ENCODE measurements around the gene STARD10.

STARD10 gene

DNA sequence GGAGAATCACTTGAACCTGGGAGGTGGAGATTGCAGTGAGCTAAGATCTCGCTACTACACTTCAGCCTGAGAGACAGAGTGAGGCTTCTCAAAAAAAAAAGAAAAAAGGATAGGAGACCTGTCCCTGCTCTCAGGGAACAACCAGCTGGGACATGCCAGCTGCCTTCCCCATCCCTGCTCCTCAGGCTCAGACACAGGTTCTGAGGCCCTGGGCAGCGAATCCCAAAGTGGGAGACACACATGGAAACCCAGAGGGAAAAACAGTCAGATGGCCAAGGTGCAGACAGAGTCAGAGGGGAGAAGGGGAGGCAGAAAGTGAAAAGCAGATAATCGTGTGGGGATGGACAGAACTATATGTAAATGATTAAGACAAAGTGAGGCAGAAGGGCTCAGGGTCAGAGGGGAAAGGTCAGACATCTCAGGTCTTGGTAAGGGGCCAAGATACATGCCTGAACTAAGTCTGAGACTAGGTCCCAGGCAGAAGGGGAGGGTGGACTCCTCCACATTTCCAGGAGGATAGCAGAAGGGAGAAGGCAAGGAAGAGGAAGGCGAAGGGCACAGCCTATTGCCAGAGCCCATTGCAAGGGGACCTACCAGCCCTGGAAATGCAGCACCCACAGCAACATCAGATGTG, 14.2 kb downstream of the STARD10 start:
- DNase-seq, result no peak

DNA sequence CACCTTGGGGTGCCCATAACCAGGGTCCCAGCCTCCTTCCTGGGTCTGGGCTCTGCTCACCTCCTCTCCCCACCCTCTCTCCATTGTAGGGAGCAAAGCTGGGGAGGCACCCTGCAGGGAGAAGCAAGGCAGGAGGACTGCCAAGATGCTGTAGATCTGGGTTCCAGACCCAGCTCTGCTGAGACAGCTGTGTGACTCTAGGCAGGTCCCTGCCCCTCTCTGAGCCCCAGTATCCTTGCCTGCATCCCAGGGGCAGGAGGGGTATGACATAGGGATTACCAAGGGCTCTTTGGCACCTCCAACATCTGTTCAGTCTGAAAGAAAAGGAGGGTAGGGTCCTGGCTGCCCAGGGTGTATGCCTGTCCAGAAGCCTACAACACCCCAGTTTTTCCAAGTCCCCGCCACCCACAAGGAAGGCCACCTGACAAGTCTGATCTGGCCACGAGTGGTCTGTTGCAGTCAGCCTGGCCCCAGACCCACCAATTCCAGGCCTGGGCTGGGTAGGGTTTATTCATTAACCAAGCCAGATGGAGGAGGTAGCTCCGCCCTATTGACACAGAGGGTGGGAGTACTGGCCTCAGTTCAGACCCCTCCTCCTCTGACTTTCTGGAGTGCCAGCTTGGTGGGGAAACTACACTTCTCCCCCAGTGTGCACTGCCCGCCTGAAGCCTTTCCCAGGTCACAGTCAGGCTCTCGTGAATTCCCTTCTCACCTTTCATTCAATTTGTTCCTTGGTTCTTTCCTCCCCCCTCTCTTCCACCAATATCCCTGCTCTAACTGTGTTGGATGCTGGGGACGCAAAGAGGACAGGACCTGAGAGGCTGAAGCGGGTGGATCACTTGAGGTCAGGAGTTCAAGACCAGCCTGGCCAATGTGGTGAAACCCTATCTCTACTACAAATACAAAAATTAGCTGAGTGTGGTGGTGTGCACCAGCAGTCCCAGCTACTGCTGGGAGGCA, 15.0 kb downstream of the STARD10 start:
- no peak for DNase-seq

DNA sequence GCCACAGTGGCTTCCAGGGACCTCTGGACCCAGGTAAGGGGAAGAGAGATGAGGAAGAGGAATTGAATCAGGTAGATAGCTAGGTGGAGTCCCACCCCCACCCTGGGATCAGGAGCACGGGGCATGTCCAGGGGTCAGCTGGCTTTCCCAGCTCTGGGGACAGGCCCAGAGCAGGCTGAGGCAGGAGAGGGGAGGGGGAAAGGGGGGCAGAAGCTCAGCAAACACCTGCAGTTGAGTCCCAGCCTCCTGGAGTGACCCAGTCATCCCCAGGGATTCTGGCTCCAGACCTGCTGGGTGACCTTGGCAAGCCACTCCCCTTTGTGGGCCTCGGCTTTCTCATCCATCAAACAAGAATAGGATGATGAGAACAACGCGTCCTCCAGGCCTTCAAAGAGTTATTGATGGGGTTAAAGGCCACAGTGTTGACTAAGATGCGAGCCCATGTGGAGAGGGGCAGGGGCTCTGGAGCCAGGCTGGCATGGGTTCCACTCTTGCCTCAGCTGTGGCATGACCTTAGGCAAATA, 16.0 kb downstream of the STARD10 start:
- DNase-seq, result no peak

DNA sequence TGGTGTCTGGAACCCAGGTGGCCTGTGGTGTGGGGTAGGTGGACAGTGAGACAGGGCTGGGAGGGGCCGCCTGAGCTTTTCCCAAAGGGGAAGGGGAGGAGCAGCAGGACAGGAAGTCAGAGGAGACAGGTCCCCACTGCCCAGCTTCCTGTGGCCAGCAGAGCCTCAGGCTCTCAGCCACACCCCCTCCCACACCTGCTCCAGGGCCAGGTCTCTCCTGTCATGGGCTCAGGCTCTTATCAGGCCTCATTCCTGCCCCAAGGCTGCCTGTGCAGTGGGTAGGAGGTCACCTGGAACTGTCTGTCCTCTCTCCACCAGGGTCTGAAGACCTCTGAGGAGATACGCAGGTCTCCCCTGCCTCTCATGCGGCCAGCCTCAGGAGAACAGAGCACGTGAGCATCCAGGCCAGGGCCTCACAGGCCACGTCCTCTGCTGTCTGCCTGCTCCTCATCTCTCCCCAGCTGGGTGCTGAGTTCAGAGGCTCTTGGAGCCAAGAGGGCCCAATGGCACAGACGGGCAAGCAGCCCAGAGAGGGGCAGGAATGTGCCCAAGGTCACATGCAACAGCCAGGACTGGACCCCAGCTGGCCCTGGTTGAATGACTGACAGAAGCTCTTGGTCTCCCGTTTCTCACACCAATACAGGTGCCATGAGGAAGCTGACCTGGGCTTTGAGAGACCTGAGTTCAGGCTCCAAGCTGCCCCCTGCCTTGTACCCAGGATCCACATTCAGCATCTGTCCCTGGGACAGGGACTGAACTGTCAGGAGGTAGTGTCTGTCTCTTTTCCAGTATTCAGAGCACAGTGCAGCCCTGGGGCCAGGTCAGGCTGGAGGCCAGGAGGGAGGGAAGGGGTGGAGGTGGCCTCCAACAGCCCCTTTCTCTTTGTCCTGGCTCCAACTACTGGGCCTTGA, 16.7 kb downstream of the STARD10 start:
- DNase-seq, result no peak

DNA sequence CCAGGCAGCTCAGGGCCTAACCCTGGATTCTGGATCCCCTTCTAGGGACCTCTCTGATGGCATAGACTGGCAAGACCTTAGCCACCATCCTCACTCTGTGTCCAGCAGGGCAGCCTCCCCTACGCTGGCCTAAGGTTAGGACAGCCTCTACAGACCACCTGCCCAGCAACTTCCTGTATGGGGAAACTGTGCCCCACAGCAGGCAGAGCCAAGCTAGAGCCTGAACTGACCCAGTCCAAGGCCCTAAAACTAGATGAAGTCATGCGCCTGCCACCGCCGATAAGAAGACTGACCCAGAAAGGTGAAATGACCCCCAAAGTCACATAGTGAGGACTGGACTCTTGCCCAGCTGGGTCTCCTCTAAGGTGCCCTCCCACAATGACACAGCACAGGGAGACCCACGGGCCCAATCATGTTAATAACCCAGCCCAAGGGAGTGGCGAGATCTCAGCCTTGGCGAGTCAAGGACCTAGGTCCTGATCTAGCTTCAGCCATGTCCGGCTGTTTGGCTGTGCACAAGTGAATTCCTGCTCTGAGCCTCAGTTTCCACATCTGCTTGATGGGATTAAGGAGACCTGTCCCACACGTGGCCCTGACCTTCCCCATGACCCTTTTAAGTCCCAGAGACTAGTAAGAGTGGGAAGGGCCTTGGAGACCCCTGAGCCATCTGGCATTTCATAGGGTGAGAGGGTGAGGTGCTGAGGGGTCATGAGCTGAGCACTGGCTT, 17.6 kb downstream of the STARD10 start:
- DNase-seq, result no peak

DNA sequence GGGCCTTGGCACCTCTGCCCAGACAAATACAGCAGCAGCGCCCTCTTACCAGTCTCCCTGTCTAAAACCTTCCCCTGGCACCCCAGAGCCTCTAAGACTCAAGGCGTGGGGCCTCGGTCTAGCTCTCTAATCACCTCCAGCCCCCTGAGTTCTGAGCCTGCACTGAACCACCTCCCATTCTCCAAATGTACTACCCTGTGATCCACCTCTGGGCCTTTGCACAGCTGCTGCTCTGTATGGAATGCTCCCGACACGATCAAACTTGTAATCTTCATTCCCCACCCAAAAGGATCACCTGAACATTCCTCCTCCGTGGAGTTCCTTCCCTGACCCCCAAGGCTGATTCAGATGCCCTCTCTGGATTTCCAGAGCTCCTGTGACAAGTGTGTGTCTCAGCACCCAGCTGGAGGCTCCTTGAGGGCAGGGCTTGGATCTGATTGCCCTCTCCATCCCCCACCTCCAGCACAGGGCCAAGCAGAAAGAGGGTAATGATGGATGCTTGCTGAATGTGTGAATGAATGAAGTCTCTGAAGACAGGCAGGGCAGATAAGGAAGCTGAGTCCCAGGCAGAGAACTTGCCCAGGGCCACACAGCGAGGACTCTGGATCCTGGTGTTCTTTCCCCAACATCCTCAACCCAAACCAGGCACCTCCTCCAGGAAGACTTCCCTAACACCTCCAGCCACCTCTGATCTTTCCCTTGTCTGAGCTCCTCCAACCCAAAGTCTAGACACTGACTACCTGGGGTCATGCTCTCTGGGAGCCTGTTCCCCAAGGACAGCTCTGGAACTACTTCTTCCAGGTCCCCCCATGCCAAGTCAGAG, 18.3 kb downstream of the STARD10 start:
- no peak for DNase-seq

DNA sequence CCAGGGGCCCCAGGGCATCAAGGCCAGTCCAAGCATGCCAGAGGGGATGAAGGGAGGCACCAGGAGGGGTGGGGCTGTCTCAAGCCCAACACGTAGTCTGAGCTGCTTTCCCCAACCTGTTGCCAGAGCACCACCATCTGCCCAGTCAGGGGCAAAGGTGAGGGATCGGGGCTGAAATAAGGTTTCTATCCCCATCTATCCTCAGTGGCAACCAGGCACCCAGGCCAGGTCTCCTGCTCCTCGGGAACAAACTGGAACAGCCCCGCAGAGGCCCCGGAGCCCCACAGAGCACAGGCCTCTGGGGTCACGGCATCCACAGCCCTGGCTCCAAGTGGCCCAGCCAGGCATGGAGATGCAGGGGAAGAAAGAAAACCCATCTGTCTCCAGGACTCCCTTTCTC, 19.3 kb downstream of the STARD10 start:
- no peak for DNase-seq

DNA sequence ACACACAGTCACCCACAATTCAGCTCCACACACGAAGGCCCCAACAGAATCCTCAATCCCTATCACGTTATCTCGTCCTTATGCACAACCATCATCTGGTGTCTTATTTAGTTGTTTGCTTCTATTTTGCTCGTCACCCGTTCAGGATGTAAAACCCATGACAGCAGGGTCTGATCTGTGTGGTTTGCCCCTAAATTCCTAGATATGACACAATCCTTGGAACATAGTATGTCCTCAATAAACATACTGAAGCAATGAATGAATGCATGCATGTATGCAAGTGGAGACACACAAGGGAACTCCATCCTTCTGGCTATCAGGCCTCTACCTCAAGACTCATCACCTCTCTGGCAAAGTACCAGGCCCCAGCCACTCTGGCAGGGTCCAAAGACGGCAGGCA, 20.2 kb downstream of the STARD10 start:
- no peak for DNase-seq

DNA sequence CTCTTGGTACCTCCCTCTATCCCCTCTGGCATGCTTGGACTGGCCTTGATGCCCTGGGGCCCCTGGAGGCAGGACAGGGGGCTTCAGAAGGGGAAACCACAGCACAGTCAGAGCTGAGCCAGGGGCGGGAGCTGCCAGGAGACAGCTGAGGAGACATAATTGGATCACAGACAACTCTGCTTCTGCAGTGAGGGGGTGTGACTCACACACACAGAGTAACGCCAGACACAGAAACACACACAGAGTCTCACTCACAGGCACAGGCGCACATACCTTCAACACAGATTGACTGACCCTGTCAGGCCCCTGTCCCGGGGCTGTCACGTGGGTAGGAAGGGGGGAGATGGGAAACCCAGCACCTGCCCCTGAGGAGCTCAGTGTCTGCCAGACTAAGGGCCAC, 20.6 kb downstream of the STARD10 start:
- DNase-seq, result no peak

DNA sequence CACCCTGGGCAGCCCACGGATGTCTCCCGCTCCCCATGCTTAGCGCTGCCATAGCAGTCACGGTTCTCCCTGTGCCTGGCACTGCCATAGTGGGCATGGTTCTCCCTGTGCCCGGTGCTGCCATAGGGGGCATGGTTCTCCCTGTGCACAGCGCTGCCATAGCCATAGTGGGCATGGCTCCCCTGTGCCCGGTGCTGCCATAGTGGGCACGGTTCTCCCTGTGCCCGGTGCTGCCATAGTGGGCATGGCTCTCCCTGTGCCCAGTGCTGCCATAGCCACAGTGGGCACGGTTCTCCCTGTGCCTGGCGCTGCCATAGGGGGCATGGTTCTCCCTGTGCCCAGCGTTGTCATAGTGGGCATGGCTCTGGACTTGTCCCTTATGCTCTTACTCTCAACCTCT, 21.8 kb downstream of the STARD10 start:
- no peak for DNase-seq

DNA sequence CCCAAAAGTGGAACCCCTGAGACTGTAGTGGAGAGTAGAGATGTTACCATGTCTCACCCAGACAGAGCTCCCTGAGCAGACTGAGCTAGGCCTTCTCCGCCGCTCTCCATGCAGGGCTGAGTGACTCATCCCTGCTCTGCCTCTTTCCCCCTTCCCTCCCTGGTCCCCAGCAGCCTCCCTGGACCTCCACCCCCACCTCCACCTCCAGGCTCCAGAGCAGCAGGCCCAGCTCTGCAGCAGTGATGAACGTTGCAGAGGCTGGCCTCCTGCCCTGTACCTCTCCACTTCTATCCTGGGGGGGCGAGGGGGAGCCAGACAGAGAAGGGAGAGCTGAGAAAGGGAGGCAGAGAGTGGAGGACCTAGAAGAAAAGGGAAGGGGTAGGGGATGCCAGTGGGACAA, 22.3 kb downstream of the STARD10 start:
- no peak for DNase-seq

DNA sequence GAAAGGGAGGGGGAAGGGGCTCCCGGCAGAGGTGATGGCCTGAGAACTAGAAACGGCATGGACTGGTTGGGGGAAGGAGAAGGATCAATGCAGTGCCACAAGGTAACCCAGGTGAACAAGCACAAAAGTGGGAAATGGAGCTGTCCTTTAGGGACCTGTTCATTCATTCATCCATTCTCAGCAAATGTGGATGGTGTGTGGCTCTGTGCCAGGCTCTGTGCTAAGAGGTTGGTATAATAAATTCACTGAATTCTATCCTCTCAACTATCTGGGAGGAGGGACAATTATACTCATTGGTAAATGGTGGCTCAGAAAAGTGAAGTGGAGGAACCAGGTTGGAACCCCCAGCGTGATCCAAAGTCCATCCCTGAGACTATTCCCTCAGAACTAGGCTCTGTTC, 23.0 kb downstream of the STARD10 start:
- DNase-seq, result no peak

DNA sequence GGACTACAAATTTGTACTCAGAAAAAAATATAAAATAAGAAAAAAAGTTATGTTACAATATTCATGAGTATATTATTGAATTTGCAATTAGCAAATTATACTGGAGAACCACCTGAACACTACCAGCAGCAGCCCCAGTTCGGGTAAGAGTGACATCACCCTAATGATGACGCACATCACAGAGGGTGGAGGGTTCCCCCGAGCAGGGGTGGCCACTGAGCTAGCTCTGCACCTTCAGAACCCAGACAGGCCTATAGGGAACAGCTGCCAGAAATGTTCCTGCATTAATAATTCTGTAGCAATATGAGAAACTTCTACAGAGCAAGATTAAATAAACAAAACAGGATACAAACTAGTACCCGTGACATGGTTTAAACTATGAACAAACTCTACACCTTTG, 24.2 kb downstream of the STARD10 start:
- DNase-seq, result no peak

DNA sequence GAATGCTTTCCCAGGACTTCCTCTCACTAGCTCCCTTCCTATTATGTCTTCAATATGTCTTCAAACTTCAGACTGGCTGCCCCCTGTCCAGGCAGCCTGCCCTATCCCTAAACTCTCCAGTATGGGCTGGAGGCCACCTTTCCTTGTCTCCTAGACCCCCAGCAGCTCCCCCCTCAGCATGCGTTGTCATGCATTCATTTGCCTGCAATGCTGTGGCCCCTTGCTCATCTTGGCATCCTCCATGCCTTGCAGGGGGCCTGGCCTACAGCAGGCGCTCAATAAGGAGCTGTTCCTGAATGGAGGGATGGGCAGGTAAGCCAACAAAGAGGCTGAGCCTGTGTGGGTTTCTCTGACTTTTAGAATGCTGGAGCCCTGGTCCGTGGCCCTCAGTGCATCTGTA, 25.3 kb downstream of the STARD10 start:
- no peak for DNase-seq

DNA sequence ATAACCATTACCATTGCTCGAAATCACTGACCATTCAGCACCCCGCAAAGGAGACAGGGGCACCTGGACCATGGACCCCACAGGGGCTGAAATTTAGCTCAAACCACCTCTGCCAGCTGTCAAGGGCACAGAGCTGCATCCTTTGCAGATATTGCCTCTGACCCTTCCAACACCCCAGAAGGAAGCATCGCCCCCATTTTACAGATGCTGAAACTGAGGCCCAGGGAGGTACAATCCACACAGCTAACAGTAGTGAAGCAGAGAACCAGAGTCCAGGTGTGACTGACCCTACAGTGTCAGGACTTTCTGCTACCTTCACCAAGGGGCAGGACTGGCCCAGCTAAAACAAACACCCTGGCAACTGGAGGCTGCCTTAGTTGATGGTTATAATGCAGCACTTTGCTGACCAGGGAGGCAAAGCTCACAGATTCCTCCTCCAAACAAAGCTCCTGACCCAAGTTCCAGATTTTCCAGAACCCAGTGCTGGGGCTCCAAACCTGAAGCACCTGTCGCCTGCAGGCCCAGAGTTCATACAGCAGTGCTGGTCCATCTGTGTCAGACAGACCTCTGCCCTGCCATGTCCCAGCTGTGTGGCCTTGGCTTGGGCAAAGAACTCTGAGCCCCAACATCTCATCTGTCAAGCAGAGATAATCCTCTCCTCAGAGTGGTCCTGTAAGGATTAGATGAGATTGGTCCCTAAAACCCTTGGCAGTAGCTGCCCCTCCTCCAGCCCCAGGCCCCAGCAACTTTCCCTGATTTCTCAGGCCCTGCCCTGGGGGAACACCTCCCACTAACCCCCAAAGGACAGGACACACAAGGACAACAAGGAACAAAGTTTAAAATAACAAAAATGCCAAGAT, 26.4 kb downstream of the STARD10 start:
- DNase-seq, result no peak

DNA sequence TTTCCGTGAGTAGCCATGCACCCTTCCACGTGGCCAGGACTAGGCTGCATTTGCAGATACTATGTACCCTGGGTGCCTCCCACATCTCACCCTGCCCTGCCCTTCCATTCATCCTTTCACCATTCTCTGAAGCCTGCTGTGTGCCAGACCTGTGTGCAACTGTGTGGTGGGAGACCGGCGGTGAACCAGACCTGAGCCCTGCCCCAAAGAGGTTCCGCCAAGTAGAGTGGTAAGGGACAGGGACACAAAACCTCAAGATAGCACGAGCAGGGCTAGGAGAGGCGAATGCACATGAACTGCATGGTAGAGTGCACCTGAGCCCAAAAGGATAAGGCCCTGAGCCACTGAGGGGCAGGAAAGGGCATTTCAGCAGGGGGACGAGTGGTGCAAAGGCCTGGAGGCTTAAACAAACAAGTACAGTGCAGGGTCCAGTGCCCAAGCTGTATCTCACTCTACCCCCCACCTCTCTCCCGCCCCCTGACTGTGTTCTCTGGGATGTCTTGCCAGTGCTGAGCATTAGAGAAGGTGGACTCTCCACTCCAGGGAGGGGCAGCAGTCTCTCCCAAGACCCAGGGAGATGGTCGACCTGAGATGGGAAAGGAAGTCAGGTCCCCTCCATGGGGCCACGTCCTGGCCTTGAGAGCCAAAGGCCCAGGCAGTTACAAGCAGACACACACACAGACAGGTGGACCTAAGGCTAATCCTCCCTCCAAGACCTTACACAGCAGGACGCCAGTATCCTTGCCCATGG, 27.5 kb downstream of the STARD10 start:
- no peak for DNase-seq

DNA sequence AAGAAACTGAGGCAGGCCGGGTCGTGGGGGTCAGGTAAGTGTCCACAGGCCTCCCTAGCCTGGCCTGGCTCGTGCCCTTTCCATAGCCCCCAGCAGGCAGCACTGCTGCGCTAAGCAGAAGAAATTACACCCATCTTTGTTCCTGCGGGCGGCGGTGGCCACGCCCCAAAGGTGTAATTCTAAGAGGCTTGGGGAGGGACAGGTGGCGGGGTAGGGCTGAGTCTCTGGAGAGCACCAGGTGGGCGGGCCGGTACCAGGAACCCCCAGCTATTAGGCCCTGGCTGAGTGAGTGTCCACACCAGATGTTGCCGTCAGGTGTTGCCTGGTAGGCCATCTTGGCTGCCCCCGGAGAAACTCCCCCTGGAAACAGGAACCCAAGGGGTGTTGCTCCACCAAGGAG, 29.3 kb downstream of the STARD10 start:
- peak; percentile 77 for DNase-seq

DNA sequence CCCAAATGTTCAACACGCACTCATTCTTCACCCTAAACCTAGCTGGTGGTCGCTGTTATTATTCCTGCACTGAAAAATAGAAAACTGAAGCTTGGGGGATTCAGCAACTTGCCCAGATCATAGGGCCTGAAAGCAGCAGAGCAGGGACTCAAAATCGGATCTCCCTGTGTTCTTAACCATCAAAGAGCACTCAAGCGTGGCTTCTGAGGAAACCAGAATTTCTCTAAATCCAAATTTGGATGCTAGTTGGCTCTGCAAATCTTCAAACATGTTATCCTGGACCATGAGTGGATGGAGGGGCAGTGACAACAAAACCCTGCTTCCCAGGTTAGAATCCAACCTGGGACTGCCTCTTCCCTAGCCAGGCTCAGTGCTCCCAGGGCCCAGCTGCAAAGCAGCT, 30.0 kb downstream of the STARD10 start:
- no peak for DNase-seq

DNA sequence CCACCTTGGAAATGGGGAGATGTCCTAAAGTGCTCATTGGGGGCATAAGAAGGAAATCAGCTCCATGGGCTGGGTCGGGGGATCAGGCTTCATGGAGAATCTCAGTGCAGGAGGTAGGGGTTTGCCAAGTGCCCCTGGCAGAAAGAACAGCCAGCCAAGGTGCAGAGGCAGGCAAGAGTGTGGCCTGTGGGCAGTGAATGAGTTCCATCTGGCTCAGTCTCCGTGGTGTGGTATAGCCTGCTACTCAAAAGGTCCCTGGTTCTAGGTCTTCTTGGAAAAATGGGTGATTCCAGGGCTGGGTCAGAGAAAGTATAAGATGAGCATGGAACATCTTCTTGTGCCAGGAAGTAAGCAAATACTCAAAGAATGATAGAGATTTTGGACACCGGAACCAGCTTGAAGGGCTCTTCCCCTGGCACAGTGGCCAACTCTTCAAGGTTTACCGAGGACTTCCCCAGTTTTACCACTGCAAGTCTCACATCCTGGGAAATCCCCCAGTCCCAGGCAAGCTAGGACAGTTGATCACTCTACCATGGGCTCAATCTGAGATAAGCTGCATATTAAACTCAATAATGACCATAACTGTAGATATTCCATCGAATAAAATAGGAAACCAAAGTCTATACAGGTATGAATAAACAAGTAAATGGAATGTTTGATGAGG, 31.1 kb downstream of the STARD10 start:
- DNase-seq, result no peak

Measured in NCI-H748 treated with DMSO at 0.1 percent for 48 hours (cell line).